ENCODE results near the gene HS6ST3. TPM values are rescaled to one million over a fixed set of nuclear protein-coding genes. Genes with fewer than 3 reads are reported as not detected.
"Not testable (repeated sequence)": the region's sequence is repeated elsewhere in the genome, so short reads cannot be mapped to it uniquely, and the experiment has no call there.

The HS6ST3 gene
- total and polyA plus RNA-seq, 2 experiments from 2014 or later = 0.11 TPM; not detected in 1

DNA sequence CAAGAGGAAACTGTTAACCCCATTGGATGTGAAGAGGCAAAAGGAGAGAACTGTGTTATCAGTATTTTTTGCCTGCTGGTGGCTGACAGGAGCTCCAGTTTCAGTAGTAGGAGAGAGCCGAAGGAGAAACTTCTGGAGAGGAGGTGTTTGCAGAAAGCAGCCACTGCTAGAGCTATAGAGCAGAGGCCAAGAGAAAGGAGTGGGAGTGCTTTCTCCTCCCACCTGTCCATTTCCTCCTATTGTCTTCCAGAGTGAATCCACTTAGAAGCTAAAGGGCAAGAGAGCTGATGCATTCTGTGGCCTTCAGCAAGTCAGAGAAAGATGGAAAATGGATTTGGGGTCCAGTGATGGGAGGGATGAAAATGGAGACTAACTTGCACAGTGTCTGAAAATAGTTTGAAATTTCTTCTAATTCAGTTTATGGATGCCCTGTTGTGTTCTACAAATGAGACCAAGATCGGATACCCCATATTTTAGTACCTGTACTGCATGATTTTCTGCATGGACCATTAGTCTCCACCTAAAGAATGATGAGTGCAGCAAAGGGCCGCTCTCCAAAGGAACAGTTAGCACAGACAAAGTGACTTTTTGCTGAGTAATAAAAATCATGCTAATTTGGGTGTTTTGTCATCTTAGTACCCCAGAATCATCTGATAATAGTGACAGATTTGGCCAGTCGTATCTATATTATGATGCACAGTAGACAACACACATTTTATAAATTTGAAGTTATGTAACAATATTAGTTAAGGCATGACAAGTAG, 10.7 kb downstream of the HS6ST3 start:
- H3F3A ChIP-seq (ENCODE audit: insufficient read depth) = no peaks in the 10 kb centered on the region
- H3K79me2 ChIP-seq (ENCODE audit: insufficient read depth) = no peaks in the 10 kb centered on the region
- no peaks in the 10 kb centered on the region for H4K20me1 ChIP-seq (ENCODE audit: insufficient read depth)
- H2AFZ ChIP-seq = no peak overlapping the region
- H3K9ac ChIP-seq = no peak overlapping the region
- H3K9me2 ChIP-seq (ENCODE audit: insufficient read depth) = no peaks in the 10 kb centered on the region
- no peaks in the 10 kb centered on the region for H3K36me3 ChIP-seq (ENCODE audit: low read depth)
- no peak overlapping the region for H3K4me3 ChIP-seq
- H3K4me1 ChIP-seq (ENCODE audit: insufficient read depth) = no peaks in the 10 kb centered on the region
- no peak overlapping the region for H3K27ac ChIP-seq
- WGBS, 2 experiments (ENCODE audit: low coverage in 1 of 2, low lambda C conversion rate in 2 of 2, missing lambda C conversion rate in 2 of 2) = 56 to 64% methylated on average over 4 of the region's 4 CpGs
- TF ChIP-seq EZH2phosphoT487 (IDR thresholded peaks at IDR 0.05; ENCODE audit: insufficient read depth, low read depth) (no peak), EZH2 (IDR thresholded peaks at IDR 0.05; ENCODE audit: insufficient read depth, poor library complexity, severe bottlenecking) (no peak)
- no peak for DNase-seq
- H3K9me3 ChIP-seq (ENCODE audit: low read depth) = no peaks in the 10 kb centered on the region
- H3K4me2 ChIP-seq (ENCODE audit: unreplicated experiment) = no peak overlapping the region
- H3K27me3 ChIP-seq (replicated peaks; ENCODE audit: insufficient read depth) = peaks cover 28% of the 10 kb centered on the region
- in situ Hi-C loops (cut with MboI) = no loop called here

DNA sequence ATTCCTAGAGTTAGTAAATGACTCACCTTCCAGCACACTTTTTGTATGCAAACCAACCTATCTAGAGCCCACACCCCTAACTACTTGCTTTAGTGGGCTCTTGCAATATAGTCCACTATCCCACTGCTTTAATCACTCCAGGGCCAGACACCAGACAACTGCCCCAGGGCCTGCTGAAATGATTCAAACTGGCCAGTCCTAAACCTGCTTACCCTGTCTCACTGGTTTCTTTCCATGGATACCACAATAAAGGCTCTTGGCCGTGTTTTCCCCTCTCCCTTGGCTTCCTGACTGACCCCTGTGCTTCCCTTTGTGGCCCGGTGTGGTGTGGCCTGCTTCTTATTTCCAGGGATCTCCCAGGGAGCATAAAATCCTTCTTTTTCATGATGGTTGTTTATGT, 14.6 kb downstream of the HS6ST3 start:
- H4K20me1 ChIP-seq (ENCODE audit: insufficient read depth) = no peaks in the 10 kb centered on the region
- H3K36me3 ChIP-seq (ENCODE audit: low read depth) = no peaks in the 10 kb centered on the region
- no peaks in the 10 kb centered on the region for H3K9me2 ChIP-seq (ENCODE audit: insufficient read depth)
- no peak for TF ChIP-seq EZH2 (IDR thresholded peaks at IDR 0.05; ENCODE audit: insufficient read depth, poor library complexity, severe bottlenecking)
- TF ChIP-seq EZH2phosphoT487 (IDR thresholded peaks at IDR 0.05; ENCODE audit: insufficient read depth, low read depth) = no peak
- 0 out of 2 replicates have a peak, but pooled peaks cover 7% of the 10 kb centered on the region for H3K27me3 ChIP-seq (replicated peaks; ENCODE audit: insufficient read depth)
- H2AFZ ChIP-seq = no peak overlapping the region
- H3K9me3 ChIP-seq (ENCODE audit: low read depth) = no peaks in the 10 kb centered on the region
- H3K9ac ChIP-seq = no peak overlapping the region
- H3F3A ChIP-seq (ENCODE audit: insufficient read depth) = no peaks in the 10 kb centered on the region
- no peak overlapping the region for H3K27ac ChIP-seq
- in situ Hi-C loops (cut with MboI) = no loop called here
- no peaks in the 10 kb centered on the region for H3K4me1 ChIP-seq (ENCODE audit: insufficient read depth)
- no peak overlapping the region for H3K4me3 ChIP-seq
- no peaks in the 10 kb centered on the region for H3K79me2 ChIP-seq (ENCODE audit: insufficient read depth)
- DNase-seq = no peak
- WGBS, 2 experiments (ENCODE audit: low coverage in 1 of 2, low lambda C conversion rate in 2 of 2, missing lambda C conversion rate in 2 of 2) = 17 to 23% methylated on average over 2 of the region's 2 CpGs
- H3K4me2 ChIP-seq (ENCODE audit: unreplicated experiment) = no peak overlapping the region

DNA sequence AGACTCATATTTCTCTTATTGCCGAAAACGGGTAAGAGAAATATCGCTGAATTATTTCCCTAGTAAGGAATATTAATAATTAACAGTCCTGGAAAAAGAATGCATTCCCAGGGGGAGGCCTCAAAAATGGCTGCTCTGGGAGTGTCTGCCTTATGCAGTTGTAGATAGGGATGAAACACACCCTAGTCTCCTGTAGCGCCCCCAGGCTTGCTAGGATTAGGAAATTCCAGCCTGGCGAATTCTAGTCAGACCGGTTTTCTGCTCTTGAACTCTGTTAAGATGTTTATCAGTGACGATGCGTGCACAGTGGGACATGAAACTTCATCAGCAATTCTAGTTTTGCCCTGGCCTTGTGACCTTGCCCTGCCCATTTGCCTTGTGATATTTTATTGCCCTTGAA, 18.2 kb downstream of the HS6ST3 start:
- H3K4me3 ChIP-seq; H3K4me2 ChIP-seq (ENCODE audit: unreplicated experiment); H3K9me3 ChIP-seq (ENCODE audit: low read depth); H3K27me3 ChIP-seq (replicated peaks; ENCODE audit: insufficient read depth); H3K9ac ChIP-seq; H3K9me2 ChIP-seq (ENCODE audit: insufficient read depth); H3K4me1 ChIP-seq (ENCODE audit: insufficient read depth); H2AFZ ChIP-seq; H3K27ac ChIP-seq; H3F3A ChIP-seq (ENCODE audit: insufficient read depth); H3K36me3 ChIP-seq (ENCODE audit: low read depth); in situ Hi-C loops (cut with MboI); DNase-seq; H3K79me2 ChIP-seq (ENCODE audit: insufficient read depth); H4K20me1 ChIP-seq (ENCODE audit: insufficient read depth): not testable (repeated sequence)
- WGBS, 2 experiments (ENCODE audit: low coverage in 1 of 2, low lambda C conversion rate in 2 of 2, missing lambda C conversion rate in 2 of 2) = 76 to 77% methylated on average over 8 of the region's 8 CpGs

DNA sequence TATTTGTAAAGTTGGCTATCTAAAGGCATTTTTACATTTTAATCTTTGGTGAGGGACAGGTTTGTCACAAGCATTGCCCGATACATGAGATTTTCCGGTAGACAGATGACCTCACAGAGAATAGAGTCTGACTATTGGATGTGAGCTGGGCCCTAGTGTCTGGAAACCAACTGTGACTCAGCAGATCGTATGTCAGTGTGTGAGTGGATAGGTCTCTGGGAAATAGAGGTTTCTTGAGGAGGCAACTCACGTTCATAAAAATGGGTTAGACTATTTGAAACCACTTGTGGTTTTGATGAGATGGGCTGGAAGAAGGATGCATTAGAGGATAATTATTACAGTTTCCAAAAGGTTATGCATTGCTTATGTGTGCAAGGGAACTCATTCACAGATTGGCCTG, 19.2 kb downstream of the HS6ST3 start:
- Histone ChIP-seq H3K27ac (no peak overlapping the region), H3K4me1 (ENCODE audit: insufficient read depth) (no peaks in the 10 kb centered on the region), H3K9me3 (ENCODE audit: low read depth) (no peaks in the 10 kb centered on the region), H3K9me2 (ENCODE audit: insufficient read depth) (no peaks in the 10 kb centered on the region), H3K27me3 (replicated peaks; ENCODE audit: insufficient read depth) (0 out of 2 replicates have a peak, but pooled peaks cover 2% of the 10 kb centered on the region), H2AFZ (no peak overlapping the region), H4K20me1 (ENCODE audit: insufficient read depth) (no peaks in the 10 kb centered on the region), H3K4me3 (no peak overlapping the region), H3K9ac (no peak overlapping the region), H3F3A (ENCODE audit: insufficient read depth) (no peaks in the 10 kb centered on the region), H3K36me3 (ENCODE audit: low read depth) (no peaks in the 10 kb centered on the region), H3K79me2 (ENCODE audit: insufficient read depth) (no peaks in the 10 kb centered on the region), H3K4me2 (ENCODE audit: unreplicated experiment) (no peak overlapping the region)
- no peak for DNase-seq
- WGBS, 2 experiments (ENCODE audit: low coverage in 1 of 2, low lambda C conversion rate in 2 of 2, missing lambda C conversion rate in 2 of 2) = 61 to 65% methylated on average over 4 of the region's 4 CpGs
- in situ Hi-C loops (cut with MboI) = no loop called here
- TF ChIP-seq EZH2 (IDR thresholded peaks at IDR 0.05; ENCODE audit: insufficient read depth, poor library complexity, severe bottlenecking) = no peak
- no peak for TF ChIP-seq EZH2phosphoT487 (IDR thresholded peaks at IDR 0.05; ENCODE audit: insufficient read depth, low read depth)

Data from GM23248 (cell line).